ENCODE measurements around the gene MTCH2. TPM values are rescaled to one million over a fixed set of nuclear protein-coding genes. Genes with fewer than 3 reads are reported as not detected.
"Not testable (repeated sequence)": the region's sequence is repeated elsewhere in the genome, so short reads cannot be mapped to it uniquely, and the experiment has no call there.

The MTCH2 gene
- total RNA-seq, 1 donor from 2014 or later, result 83.6 TPM

DNA sequence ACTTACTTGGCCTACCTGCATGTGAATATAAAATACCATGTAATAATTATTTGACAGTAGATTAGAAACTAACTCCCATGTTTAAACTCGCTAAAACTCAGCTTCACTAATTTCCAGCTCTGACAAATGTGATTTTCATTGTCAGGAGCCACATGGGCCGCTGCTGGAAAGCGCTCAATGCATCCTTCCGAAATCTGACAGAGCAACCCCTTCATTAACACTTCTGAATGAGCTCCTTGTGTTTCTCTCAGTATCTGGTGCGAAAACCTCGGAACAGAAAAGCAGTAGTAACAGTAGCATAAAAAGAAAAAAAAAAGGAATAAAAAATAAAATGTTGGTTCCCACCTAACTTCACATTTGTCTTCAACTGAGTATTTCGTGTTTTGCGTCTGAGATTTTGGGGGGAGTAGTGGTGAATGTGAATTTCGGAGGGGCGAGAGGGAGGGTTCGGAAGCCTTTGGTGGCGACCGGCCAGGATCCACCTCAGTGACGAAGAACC lies 710 bp downstream of the MTCH2 start:
- Mint-ChIP-seq H3K4me1 (peaks cover 21% of the 10 kb centered on the region), H3K9me3 (no peaks in the 10 kb centered on the region), H3K36me3 (peaks cover 8% of the 10 kb centered on the region), H3K27me3 (ENCODE audit: insufficient read depth, low read depth) (peaks cover 6% of the 10 kb centered on the region), H3K27ac (peak overlapping the region; percentile 84), H3K4me3 (peak overlapping the region; percentile 97)
- H3K9ac ChIP-seq, result peak overlapping the region; percentile 51
- H3F3A ChIP-seq (ENCODE audit: low read depth), result peaks cover 12% of the 10 kb centered on the region
- H3K4me3 ChIP-seq, result peak overlapping the region; percentile 69
- H3K27me3 ChIP-seq, result no peaks in the 10 kb centered on the region
- peak overlapping the region; percentile 71 for H2AFZ ChIP-seq (replicated peaks)
- peak overlapping the region; percentile 80 for H3K4me2 ChIP-seq
- H3K79me2 ChIP-seq (ENCODE audit: low read depth), result peaks cover 31% of the 10 kb centered on the region
- H3K9me3 ChIP-seq (ENCODE audit: low read depth), result no peaks in the 10 kb centered on the region
- peaks cover 4% of the 10 kb centered on the region for H3K4me1 ChIP-seq
- DNase-seq (ENCODE audit: low spot score), result peak; percentile 24
- H4K20me1 ChIP-seq (ENCODE audit: low read depth), result peaks cover 14% of the 10 kb centered on the region
- peak overlapping the region; percentile 42 for H3K27ac ChIP-seq
- H3K36me3 ChIP-seq, result peaks cover 3% of the 10 kb centered on the region
- no peak for TF ChIP-seq EZH2phosphoT487 (IDR thresholded peaks at IDR 0.05)
- no peak for TF ChIP-seq CTCF (IDR thresholded peaks at IDR 0.05)
- TF ChIP-seq EZH2 (IDR thresholded peaks at IDR 0.05), result no peak

GRCh38 chr11:47640506-47640905 lies 1.9 kb downstream of the MTCH2 start:
- not testable (repeated sequence) for H3K9me3 Mint-ChIP-seq; H3K9me3 ChIP-seq (ENCODE audit: low read depth); H3K4me1 ChIP-seq; H2AFZ ChIP-seq (replicated peaks); H3K27ac ChIP-seq; H3K36me3 ChIP-seq; H3K27me3 Mint-ChIP-seq (ENCODE audit: insufficient read depth, low read depth); H3K9ac ChIP-seq; DNase-seq (ENCODE audit: low spot score); H3K27ac Mint-ChIP-seq; H3K27me3 ChIP-seq
- peaks cover 21% of the 10 kb centered on the region for H3K4me1 Mint-ChIP-seq
- H3K79me2 ChIP-seq (ENCODE audit: low read depth), result peaks cover 31% of the 10 kb centered on the region
- H3K4me2 ChIP-seq, result peak overlapping the region; percentile 80
- H3K4me3 ChIP-seq, result peak overlapping the region; percentile 69
- peak overlapping the region; percentile 97 for H3K4me3 Mint-ChIP-seq
- peaks cover 14% of the 10 kb centered on the region for H4K20me1 ChIP-seq (ENCODE audit: low read depth)
- peaks cover 12% of the 10 kb centered on the region for H3K36me3 Mint-ChIP-seq
- peaks cover 12% of the 10 kb centered on the region for H3F3A ChIP-seq (ENCODE audit: low read depth)

DNA sequence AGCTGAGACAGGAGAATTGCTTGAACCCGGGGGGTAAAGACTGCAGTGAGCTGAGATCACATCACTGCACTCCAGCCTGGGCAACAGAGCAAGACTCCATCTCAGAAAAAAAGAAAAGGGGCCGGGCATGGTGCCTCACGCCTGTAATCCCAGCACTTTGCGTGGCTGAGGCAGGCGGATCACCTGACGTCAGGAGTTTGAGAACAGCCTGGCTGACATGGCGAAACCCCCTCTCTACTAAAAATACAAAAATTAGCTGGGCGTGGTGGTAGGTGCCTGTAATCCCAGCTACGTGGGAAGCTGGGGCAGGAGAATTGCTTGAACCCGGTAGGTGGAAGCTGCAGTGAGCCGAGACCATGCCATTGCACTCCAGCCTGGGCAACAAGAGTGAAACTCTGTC lies 6.0 kb downstream of the MTCH2 start:
- H3K9me3 ChIP-seq (ENCODE audit: low read depth); H3K4me3 Mint-ChIP-seq; H2AFZ ChIP-seq (replicated peaks); H3F3A ChIP-seq (ENCODE audit: low read depth); H3K27me3 Mint-ChIP-seq (ENCODE audit: insufficient read depth, low read depth); H3K27ac ChIP-seq; H3K4me1 ChIP-seq; DNase-seq (ENCODE audit: low spot score); H3K4me3 ChIP-seq; H3K27me3 ChIP-seq; H3K27ac Mint-ChIP-seq; H3K9me3 Mint-ChIP-seq; H3K4me1 Mint-ChIP-seq; H3K9ac ChIP-seq; H3K4me2 ChIP-seq: not testable (repeated sequence)
- peaks cover 28% of the 10 kb centered on the region for H3K36me3 Mint-ChIP-seq
- Histone ChIP-seq H3K79me2 (ENCODE audit: low read depth) (peaks cover 23% of the 10 kb centered on the region), H3K36me3 (peaks cover 16% of the 10 kb centered on the region), H4K20me1 (ENCODE audit: low read depth) (peaks cover 14% of the 10 kb centered on the region)

DNA sequence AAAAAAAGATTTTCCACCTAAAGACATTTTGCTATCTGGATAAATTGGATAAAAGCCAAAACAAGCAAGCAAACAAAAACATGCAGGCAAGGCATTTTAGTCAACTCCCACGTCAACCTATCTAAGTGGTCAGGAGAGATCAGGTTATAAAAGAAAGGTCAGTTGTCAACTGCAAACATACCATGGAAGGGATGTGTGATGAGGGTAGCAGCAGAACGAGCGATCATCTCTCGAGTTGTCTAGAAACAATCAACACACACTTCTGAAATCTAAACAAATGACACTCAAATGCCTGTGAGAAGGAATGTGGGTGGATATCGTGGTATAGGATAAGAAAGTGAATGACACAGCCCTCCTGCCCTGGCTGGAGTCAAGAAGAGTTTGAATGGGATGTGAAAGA lies 10.9 kb downstream of the MTCH2 start:
- Histone ChIP-seq H3K4me3 (no peak overlapping the region), H3F3A (ENCODE audit: low read depth) (no peaks in the 10 kb centered on the region), H3K4me1 (no peaks in the 10 kb centered on the region), H3K36me3 (peaks cover 27% of the 10 kb centered on the region), H3K9me3 (ENCODE audit: low read depth) (no peaks in the 10 kb centered on the region), H3K4me2 (no peak overlapping the region), H3K27me3 (no peaks in the 10 kb centered on the region), H3K9ac (no peak overlapping the region), H3K27ac (no peak overlapping the region), H2AFZ (replicated peaks) (no peak overlapping the region), H3K79me2 (ENCODE audit: low read depth) (no peaks in the 10 kb centered on the region), H4K20me1 (ENCODE audit: low read depth) (no peaks in the 10 kb centered on the region)
- no peaks in the 10 kb centered on the region for H3K4me1 Mint-ChIP-seq
- H3K9me3 Mint-ChIP-seq, result no peaks in the 10 kb centered on the region
- TF ChIP-seq EZH2phosphoT487 (IDR thresholded peaks at IDR 0.05), result no peak
- DNase-seq (ENCODE audit: low spot score), result no peak
- peaks cover 34% of the 10 kb centered on the region for H3K36me3 Mint-ChIP-seq
- H3K27ac Mint-ChIP-seq, result no peak overlapping the region
- no peaks in the 10 kb centered on the region for H3K27me3 Mint-ChIP-seq (ENCODE audit: insufficient read depth, low read depth)
- no peak overlapping the region for H3K4me3 Mint-ChIP-seq

- no peaks in the 10 kb centered on the region for H3K9me3 Mint-ChIP-seq
Observed at GRCh38 chr11:47628026-47628425, 14.3 kb downstream of the MTCH2 start.

More at GRCh38 chr11:47628026-47628425, 14.3 kb downstream of the MTCH2 start:
- Histone ChIP-seq H3K4me3 (no peak overlapping the region), H3K27me3 (no peaks in the 10 kb centered on the region), H3K36me3 (peaks cover 14% of the 10 kb centered on the region), H3F3A (ENCODE audit: low read depth) (no peaks in the 10 kb centered on the region), H2AFZ (replicated peaks) (no peak overlapping the region), H3K4me1 (no peaks in the 10 kb centered on the region), H3K79me2 (ENCODE audit: low read depth) (no peaks in the 10 kb centered on the region), H3K9ac (no peak overlapping the region), H3K9me3 (ENCODE audit: low read depth) (no peaks in the 10 kb centered on the region), H3K4me2 (no peak overlapping the region), H4K20me1 (ENCODE audit: low read depth) (no peaks in the 10 kb centered on the region), H3K27ac (no peak overlapping the region)
- no peak for TF ChIP-seq CTCF (IDR thresholded peaks at IDR 0.05)
- TF ChIP-seq EZH2phosphoT487 (IDR thresholded peaks at IDR 0.05), result no peak
- no peak for TF ChIP-seq EZH2 (IDR thresholded peaks at IDR 0.05)
- no peaks in the 10 kb centered on the region for H3K4me1 Mint-ChIP-seq
- H3K36me3 Mint-ChIP-seq, result peaks cover 25% of the 10 kb centered on the region
- no peak overlapping the region for H3K4me3 Mint-ChIP-seq
- H3K27ac Mint-ChIP-seq, result no peak overlapping the region
- H3K27me3 Mint-ChIP-seq (ENCODE audit: insufficient read depth, low read depth), result no peaks in the 10 kb centered on the region
- DNase-seq (ENCODE audit: low spot score), result no peak

Data from neural progenitor cell (in vitro differentiated cells).